HepG2 (cell line): Measurements from ENCODE around the gene SS18L1. TPM values are rescaled to one million over a fixed set of nuclear protein-coding genes. Genes with fewer than 3 reads are reported as not detected.
A peak's percentile ranks its signal among the peaks of the same experiment; 100 is the strongest.

Source experiments
- ATAC-seq: fragments of 200-7000 bp; cut with Tn5 transposase; 3 replicates; pipeline ENCODE4 v1.9.1; 2020; ENCODE audit warnings: mild to moderate bottlenecking, moderate library complexity
- BruUV-seq: library from RNA; stranded (reverse); fragments of 400-500 nt; replicated peaks from 2 replicates; lab custom pipeline; 2021; lab: Mats Ljungman, UMichigan
- CTCF ChIA-PET: fragments of 300-600 bp; formaldehyde crosslinking; extraction: SDS; loops from one replicate; lab custom pipeline; 2021; ENCODE audit warnings: low total read pairs, inconsistent platforms, low intra/inter-chr PET ratio; lab: Yijun Ruan, JAX
- POLR2A ChIA-PET: fragments of 350-600 bp; sonication (Branson Sonifier 250); formaldehyde crosslinking; loops from one replicate; lab custom pipeline; 2020; ENCODE audit warnings: antibody characterized with exemption, inconsistent platforms; lab: Yijun Ruan, JAX
- DNase-seq: peaks from one replicate; pipeline ENCODE4 v3.0.0-alpha.2; 2015; ENCODE audit warnings: low spot score
- FAIRE-seq: peaks from 3 replicates; lab custom pipeline; 2011; peaks lifted over from hg19 to GRCh38; lab: Jason Lieb, UNC
- H2AFZ ChIP-seq: one replicate; pipeline ENCODE4 v1.6.1; 2011; ENCODE audit warnings: low read length, inconsistent platforms
- H3K27ac ChIP-seq: fragments of 300-600 bp; 3 replicates; pipeline ENCODE4 v1.8.0; 2011; ENCODE audit warnings: mixed run types, mild to moderate bottlenecking, mixed read lengths, low read length, inconsistent platforms; ENCODE audit not compliant: insufficient read depth; ENCODE audit errors: extremely low read length
- H3K27me3 ChIP-seq, 2 experiments: fragments of 200-600 bp in 1 of 2; 2 replicates in 1 of 2; 3 replicates in 1 of 2; pipeline versions ENCODE4 v1.6.0 to v1.8.0; 2011; ENCODE audit warnings: low read length in 2 of 2, mild to moderate bottlenecking in 2 of 2, moderate library complexity in 2 of 2, inconsistent platforms in 1 of 2; ENCODE audit not compliant: insufficient read depth in 2 of 2, control insufficient read depth in 1 of 2
- H3K36me3 ChIP-seq, 2 experiments: fragments of 200-600 bp in 1 of 2; replicated peaks in 1 of 2; 2 replicates in 1 of 2; 3 replicates in 1 of 2; pipeline versions ENCODE4 v1.5.1 to v1.8.0; 2011; ENCODE audit warnings: low read length in 2 of 2, inconsistent platforms in 1 of 2; ENCODE audit not compliant: insufficient read depth in 2 of 2, control insufficient read depth in 1 of 2
- H3K4me1 ChIP-seq: 2 replicates; pipeline ENCODE4 v1.5.1; 2012; ENCODE audit warnings: low read length, inconsistent platforms; ENCODE audit not compliant: insufficient read depth
- H3K4me2 ChIP-seq: 2 replicates; pipeline ENCODE4 v1.6.0; 2011; ENCODE audit warnings: low read depth, low read length, inconsistent platforms
- H3K4me3 ChIP-seq, 3 experiments: fragments of 200-600 bp in 1 of 3; sonication (generic), shearing (Covaris generic) in 1 of 3; replicated peaks in 1 of 3; 2 replicates each; pipeline ENCODE4 v1.5.1; 2011 to 2016; ENCODE audit warnings: low read length in 3 of 3, inconsistent platforms in 2 of 3, low read depth in 2 of 3, mild to moderate bottlenecking in 2 of 3, control low read depth in 1 of 3, mixed read lengths in 1 of 3; ENCODE audit not compliant: insufficient read depth in 1 of 3
- H3K79me2 ChIP-seq: one replicate; pipeline ENCODE4 v1.6.1; 2011; ENCODE audit warnings: low read length, inconsistent platforms; ENCODE audit not compliant: insufficient read depth
- H3K9ac ChIP-seq: 2 replicates; pipeline ENCODE4 v1.6.0; 2011; ENCODE audit warnings: mild to moderate bottlenecking, low read depth, low read length, inconsistent platforms; ENCODE audit not compliant: insufficient read depth
- H3K9me3 ChIP-seq: 2 replicates; pipeline ENCODE4 v1.5.1; 2012; ENCODE audit warnings: mild to moderate bottlenecking, low read length
- H4K20me1 ChIP-seq: 2 replicates; pipeline ENCODE4 v1.6.0; 2011; ENCODE audit warnings: inconsistent platforms, mild to moderate bottlenecking, low read length, moderate library complexity; ENCODE audit not compliant: insufficient read depth
- MAFF ChIP-seq: IDR thresholded peaks from 2 replicates; pipeline ENCODE4 v1.6.1; 2011; ENCODE audit warnings: low read depth, low read length, improper control_type of control experiment
- MAFK ChIP-seq, 2 experiments: IDR thresholded peaks in 1 of 2; conservative IDR thresholded peaks in 1 of 2; 2 replicates each; pipeline ENCODE4 v1.6.1; 2011; ENCODE audit warnings: improper control_type of control experiment in 2 of 2, low read length in 2 of 2
- PPARG ChIP-seq: conservative IDR thresholded peaks from 2 replicates; pipeline ENCODE4 v1.6.1; 2016; ENCODE audit warnings: missing biosample characterization, missing genetic modification reagents
- RBM22 ChIP-seq: fragments of 200-400 bp; formaldehyde crosslinking; optimal IDR thresholded peaks from 2 replicates; pipeline ENCODE3; 2017; ENCODE audit warnings: mild to moderate bottlenecking, low read length, moderate library complexity
- WGBS: methylation state at CpG from one replicate; pipeline ENCODE4 v1.1.6; 2017; ENCODE audit warnings: low lambda C conversion rate; 5-methylcytosine and 5-hydroxymethylcytosine counted together
- in situ Hi-C: cut with HindIII; loops from 2 replicates; pipeline ENCODE4 v1.10.0; 2017; ENCODE audit warnings: low pct_unique_long_range_greater_than_20kb; ENCODE audit not compliant: extremely low pct_ligation_motif_present
- intact Hi-C: fragments of 100-400 bp; cut with micrococcal nuclease; formaldehyde crosslinking; loops from one replicate; pipeline ENCODE4 v1.10.0; 2022; ENCODE audit not compliant: unreplicated experiment
- polyA plus RNA-seq, 8 experiments: library from polyadenylated mRNA; depleted of rRNA in 3 of 8; stranded (reverse) in 7 of 8; unstranded in 1 of 8; fragments of >200 nt; fragmentation: Illumina TruSeq in 4 of 8; extraction: Trizol in 4 of 8; gene quantifications; 2 replicates each; pipeline versions ENCODE4 v1.2.1 to v1.2.3, GENCODE V29; 2011 to 2016; ENCODE audit warnings: low read depth in 4 of 8, missing spikeins in 1 of 8, mixed read lengths in 1 of 8; ENCODE audit not compliant: insufficient read depth in 1 of 8
- total RNA-seq, 5 experiments: library from RNA; depleted of rRNA; stranded (reverse); fragments of >200 nt; fragmentation: Illumina TruSeq; extraction: Trizol; gene quantifications; 2 replicates each; pipeline ENCODE4 v1.2.3, GENCODE V29; 2016; ENCODE audit warnings: low read depth in 1 of 5
- TF ChIP-seq, protein P1 (sequence below): sonication (generic); formaldehyde crosslinking; IDR thresholded peaks from 2 replicates; pipeline ENCODE4 v1.4.0; 2020; ENCODE audit warnings: mild to moderate bottlenecking, missing genetic modification reagents

The SS18L1 gene
- total and polyA plus RNA-seq, 2 of the 13 experiments (the other 11 are each of a cell fraction or from before 2014, with no cell fraction given) = 17.8 to 27.6 TPM

DNA sequence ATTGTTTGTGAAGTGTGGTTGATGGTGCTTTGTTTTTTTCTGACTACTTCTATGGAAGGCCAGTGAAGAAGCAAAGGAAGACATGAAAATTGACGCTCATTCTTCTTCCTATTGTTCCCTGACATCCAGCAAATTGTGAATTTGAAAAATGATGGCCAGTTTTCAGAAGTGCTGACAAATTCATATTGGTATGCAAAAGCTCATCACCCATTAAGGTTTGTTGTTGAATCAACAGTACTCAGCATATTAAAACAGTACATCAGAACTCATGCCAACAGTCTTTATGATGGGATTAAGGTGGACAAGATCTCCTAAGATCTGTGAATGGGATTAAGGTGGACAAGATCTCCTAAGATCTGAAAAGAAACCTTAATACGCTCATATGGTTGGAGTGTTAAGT, 38.2 kb downstream of the SS18L1 start:
- CTCF ChIA-PET = no interaction called here
- peak overlapping the region; percentile 97 for H3K9ac ChIP-seq
- TF ChIP-seq PPARG = 0 out of 2 replicates have a peak, but pooled peaks have one; percentile 14
- TF ChIP-seq, protein P1, sequence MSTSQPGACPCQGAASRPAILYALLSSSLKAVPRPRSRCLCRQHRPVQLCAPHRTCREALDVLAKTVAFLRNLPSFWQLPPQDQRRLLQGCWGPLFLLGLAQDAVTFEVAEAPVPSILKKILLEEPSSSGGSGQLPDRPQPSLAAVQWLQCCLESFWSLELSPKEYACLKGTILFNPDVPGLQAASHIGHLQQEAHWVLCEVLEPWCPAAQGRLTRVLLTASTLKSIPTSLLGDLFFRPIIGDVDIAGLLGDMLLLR (CRISPR knock-in tag) = no peak
- TF ChIP-seq MAFF = peak; percentile 66; the same call in 1 of the 2 replicates
- TF ChIP-seq RBM22 = peak; percentile 86
- TF ChIP-seq MAFK (conservative IDR thresholded peaks at IDR 0.05 in 1 of 2, IDR thresholded peaks at IDR 0.05 in 1 of 2; ENCODE audit: low read length in 2 of 2) = peak; percentile 67 to 75
- no peaks in the 10 kb centered on the region; a peak in 2 of 5 replicates for H3K27me3 ChIP-seq
- no peaks in the 10 kb centered on the region for H3K9me3 ChIP-seq
- H4K20me1 ChIP-seq = no peaks in the 10 kb centered on the region
- peaks cover 39% of the 10 kb centered on the region for H3K4me1 ChIP-seq
- intact Hi-C loops = loop anchor here (1.0 kb wide), 1 partner anchor 56 kb away; the partner anchor contains the start of gene OSBPL2
- H3K27ac ChIP-seq = peak overlapping the region; percentile 90
- H3K4me3 ChIP-seq = peak overlapping the region; percentile 87 to 96 (median 90); a peak in 5 of 6 replicates
- peak overlapping the region; percentile 70 for H3K4me2 ChIP-seq
- no peak overlapping the region for H2AFZ ChIP-seq
- ATAC-seq = no peak
- POLR2A ChIA-PET = interaction anchor here (1.8 kb wide), 1 partner anchor 115 kb away, joined by 6 read pairs; no protein-coding TSS in a partner anchor
- 93% methylated on average over 2 of the region's 2 CpGs for WGBS
- DNase-seq = no peak
- H3K36me3 ChIP-seq = peaks cover 9 to 14% of the 10 kb centered on the region in 2 experiments; a peak in 4 of 5 replicates
- BruUV-seq = no TSS peak
- peaks cover 25% of the 10 kb centered on the region for H3K79me2 ChIP-seq
- FAIRE-seq = no peak
- in situ Hi-C loops = no loop called here
